ENCODE data around the gene ARMC3. TPM values are rescaled to one million over a fixed set of nuclear protein-coding genes. Genes with fewer than 3 reads are reported as not detected.

Gene ARMC3
- total RNA-seq, 1 experiment from 2014 or later = 0.09 TPM

DNA sequence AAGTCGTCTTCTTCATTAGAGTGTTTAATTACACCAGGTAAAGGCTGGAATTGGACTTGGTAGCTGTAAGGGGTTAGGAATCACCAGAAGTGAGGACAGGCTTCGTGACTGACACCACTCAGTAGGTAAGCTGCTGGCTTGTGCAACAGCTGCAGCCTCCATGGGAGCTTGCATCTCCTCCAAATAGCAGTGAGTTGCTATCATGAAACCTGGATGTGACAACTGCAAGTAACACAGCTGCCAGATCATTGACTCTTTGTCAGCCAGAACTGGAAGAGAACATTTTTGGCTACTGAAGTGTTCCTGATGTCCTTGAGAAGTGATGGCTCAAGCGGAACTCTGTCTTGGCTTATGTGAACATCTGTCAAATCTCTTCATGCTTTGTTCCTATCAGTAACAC is 103.5 kb downstream of the ARMC3 start:
- H2BK120ac ChIP-seq (ENCODE audit: low read depth, low read length, poor library complexity, severe bottlenecking) = no peak overlapping the region
- peaks cover 4 to 5% of the 10 kb centered on the region in 2 experiments for H3K4me1 Mint-ChIP-seq

More for the DNA sequence above, 103.5 kb downstream of the ARMC3 start:
- H3K4me1 ChIP-seq (ENCODE audit: insufficient read depth, low read length) = no peaks in the 10 kb centered on the region
- Mint-ChIP-seq H3K36me3 (ENCODE audit: insufficient read depth in 1 of 3, low read depth in 3 of 3) (no peaks in the 10 kb centered on the region), H3K27me3 (ENCODE audit: low read depth) (peaks cover 4% of the 10 kb centered on the region; the same call in 1 of the 2 replicates), H3K9me3 (no peaks in the 10 kb centered on the region), H3K4me3 (no peak overlapping the region), H3K27ac (no peak overlapping the region)
- H3K9me3 ChIP-seq (ENCODE audit: control insufficient read depth, low read depth, low read length) = no peaks in the 10 kb centered on the region
- no CpG with 5 or more reads among the region's 3 CpGs for WGBS (ENCODE audit: extremely low coverage, insufficient read length, low lambda C conversion rate)
- no peak overlapping the region for H2BK20ac ChIP-seq (ENCODE audit: low read depth, low read length, poor library complexity, severe bottlenecking)
- TF ChIP-seq, protein P1, sequence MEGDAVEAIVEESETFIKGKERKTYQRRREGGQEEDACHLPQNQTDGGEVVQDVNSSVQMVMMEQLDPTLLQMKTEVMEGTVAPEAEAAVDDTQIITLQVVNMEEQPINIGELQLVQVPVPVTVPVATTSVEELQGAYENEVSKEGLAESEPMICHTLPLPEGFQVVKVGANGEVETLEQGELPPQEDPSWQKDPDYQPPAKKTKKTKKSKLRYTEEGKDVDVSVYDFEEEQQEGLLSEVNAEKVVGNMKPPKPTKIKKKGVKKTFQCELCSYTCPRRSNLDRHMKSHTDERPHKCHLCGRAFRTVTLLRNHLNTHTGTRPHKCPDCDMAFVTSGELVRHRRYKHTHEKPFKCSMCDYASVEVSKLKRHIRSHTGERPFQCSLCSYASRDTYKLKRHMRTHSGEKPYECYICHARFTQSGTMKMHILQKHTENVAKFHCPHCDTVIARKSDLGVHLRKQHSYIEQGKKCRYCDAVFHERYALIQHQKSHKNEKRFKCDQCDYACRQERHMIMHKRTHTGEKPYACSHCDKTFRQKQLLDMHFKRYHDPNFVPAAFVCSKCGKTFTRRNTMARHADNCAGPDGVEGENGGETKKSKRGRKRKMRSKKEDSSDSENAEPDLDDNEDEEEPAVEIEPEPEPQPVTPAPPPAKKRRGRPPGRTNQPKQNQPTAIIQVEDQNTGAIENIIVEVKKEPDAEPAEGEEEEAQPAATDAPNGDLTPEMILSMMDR (conservative IDR thresholded peaks at IDR 0.05) = no peak
- no peak overlapping the region for H4K8ac ChIP-seq (replicated peaks; ENCODE audit: insufficient read length, low read depth, low read length)
- H3K9ac ChIP-seq (ENCODE audit: extremely low read depth, insufficient read length, low read length) = no peak overlapping the region
- no peaks in the 10 kb centered on the region for H4K20me1 ChIP-seq (ENCODE audit: control insufficient read depth, insufficient read depth, insufficient read length)
- no peak overlapping the region for H4K5ac ChIP-seq (ENCODE audit: insufficient read length, low read depth, low read length)
- H3K79me2 ChIP-seq (ENCODE audit: insufficient read depth, low read length) = no peaks in the 10 kb centered on the region; the same call in 1 of the 2 replicates
- H2BK12ac ChIP-seq (ENCODE audit: insufficient read length, low read depth, low read length) = no peak overlapping the region
- H2BK15ac ChIP-seq (ENCODE audit: low read depth, low read length) = no peak overlapping the region
- no peak overlapping the region for H3T11ph ChIP-seq (ENCODE audit: low read length)
- no peak overlapping the region for H2AK5ac ChIP-seq (ENCODE audit: insufficient read length, low read length)
- no peaks in the 10 kb centered on the region for H3K23me2 ChIP-seq (ENCODE audit: insufficient read length, low read depth, low read length, poor library complexity, severe bottlenecking)
- no peak overlapping the region for H3K56ac ChIP-seq (ENCODE audit: insufficient read length, low read depth, low read length)
- DNase-seq = no peak
- no peak overlapping the region for H2BK5ac ChIP-seq (ENCODE audit: insufficient read length, low read length)
- no peak overlapping the region for H2AFZ ChIP-seq (ENCODE audit: low read length)
- no peak overlapping the region for H3K4me2 ChIP-seq (ENCODE audit: insufficient read depth, insufficient read length, low read length)
- no peak overlapping the region for H3K23ac ChIP-seq (ENCODE audit: insufficient read length, low read depth, low read length)
- H3K79me1 ChIP-seq (ENCODE audit: insufficient read depth, low read depth, low read length, poor library complexity, severe bottlenecking) = no peaks in the 10 kb centered on the region
- H3K14ac ChIP-seq (ENCODE audit: insufficient read depth, low read length) = no peak overlapping the region
- H4K91ac ChIP-seq (ENCODE audit: insufficient read length, low read depth, low read length) = no peak overlapping the region
- H3K4ac ChIP-seq (ENCODE audit: low read depth, low read length) = no peak overlapping the region
- no peak overlapping the region for H3K27ac ChIP-seq (ENCODE audit: insufficient read length, low read depth, low read length)
- H3K27me3 ChIP-seq (ENCODE audit: insufficient read depth, low read length) = no peaks in the 10 kb centered on the region
- no peak overlapping the region for H3K18ac ChIP-seq (ENCODE audit: insufficient read length, low read depth, low read length)

Measured in H9 (cell line).